SK-N-MC (cell line): Measurements from ENCODE around the gene FOXP1.

Source experiments
- EZH2 ChIP-seq: fragments of 200-600 bp; sonication (generic); IDR thresholded peaks from one replicate; pipeline ENCODE4 v1.6.1; 2017; ENCODE audit warnings: antibody characterized with exemption
- POLR2AphosphoS5 ChIP-seq: IDR thresholded peaks from 2 replicates; pipeline ENCODE4 v1.6.1; 2012; ENCODE audit warnings: mild to moderate bottlenecking, low read depth, low read length, borderline replicate concordance

GRCh38 chr3:71421820-71422566, 161.5 kb downstream of the FOXP1 start:
- TF ChIP-seq EZH2 = no peak
- no peak for TF ChIP-seq POLR2AphosphoS5
